ENCODE results near the gene TAP1.
"Not testable (repeated sequence)": the region's sequence is repeated elsewhere in the genome, so short reads cannot be mapped to it uniquely, and the experiment has no call there.

Gene TAP1

GRCh38 chr6:32853541-32854375, at the start of gene TAP1, which contains the start of gene PSMB9:
TSS of gene TAP1 (minus strand) at chr6:32853704. CDS start at chr6:32853636, 68 bp downstream.
TSS of gene PSMB9 (plus strand) at chr6:32854192. CDS start at chr6:32854230, 38 bp downstream.
- peak; percentile 97 for DNase-seq

GRCh38 chr6:32895006-32895345, 41.5 kb upstream of the TAP1 start:
- no peak for DNase-seq

DNA sequence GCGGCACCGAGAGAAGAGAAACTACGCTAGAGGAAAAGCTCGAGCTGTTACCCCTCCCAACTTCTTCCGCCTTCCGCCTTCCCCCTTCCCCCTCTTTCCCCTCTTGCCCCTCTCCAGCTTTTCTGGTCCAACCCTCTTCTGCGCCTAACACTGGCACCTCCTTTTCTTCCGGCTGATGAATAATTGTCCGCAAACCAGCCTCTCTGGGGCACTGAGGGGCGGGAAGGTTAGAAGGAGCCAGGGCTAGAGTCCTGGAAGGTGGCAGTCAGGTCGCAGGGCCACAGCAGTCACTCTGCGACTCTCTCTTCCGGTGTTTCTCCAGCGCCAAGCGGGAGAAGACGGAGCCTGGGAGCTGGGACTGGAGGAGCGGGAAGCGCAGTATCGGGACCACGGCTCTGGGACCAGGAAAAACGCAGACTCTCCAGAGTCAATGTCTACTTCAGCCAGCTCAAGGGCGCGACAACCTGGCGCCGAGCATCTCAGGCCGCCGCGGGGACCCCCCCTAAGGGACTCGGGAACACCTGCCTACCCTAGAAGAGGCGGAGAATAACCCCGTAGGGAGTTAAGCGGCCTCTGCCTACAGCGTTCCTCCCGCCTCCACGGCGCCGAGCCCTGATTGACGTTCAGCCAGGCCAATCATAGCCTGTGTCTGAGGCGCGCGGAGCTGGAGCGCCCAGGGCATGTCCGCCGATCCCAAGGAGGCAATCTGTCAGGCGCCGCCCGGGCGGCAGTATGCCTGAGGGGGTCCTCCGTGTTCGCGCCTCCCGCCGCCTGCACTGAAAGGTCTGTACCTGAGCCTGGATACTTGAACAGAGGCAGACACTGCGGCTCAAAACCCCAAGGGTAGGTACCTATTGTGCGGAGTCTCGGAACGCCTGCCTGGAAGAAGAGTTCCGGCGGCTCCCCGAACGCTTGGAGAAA, 40.8 kb upstream of the TAP1 start:
- DNase-seq: peak; percentile 91

GRCh38 chr6:32890831-32891230, 37.3 kb upstream of the TAP1 start:
- no peak for DNase-seq

GRCh38 chr6:32889533-32889932, 36.0 kb upstream of the TAP1 start:
- no peak for DNase-seq

GRCh38 chr6:32888576-32888975, 35.1 kb upstream of the TAP1 start:
- DNase-seq: no peak

DNA sequence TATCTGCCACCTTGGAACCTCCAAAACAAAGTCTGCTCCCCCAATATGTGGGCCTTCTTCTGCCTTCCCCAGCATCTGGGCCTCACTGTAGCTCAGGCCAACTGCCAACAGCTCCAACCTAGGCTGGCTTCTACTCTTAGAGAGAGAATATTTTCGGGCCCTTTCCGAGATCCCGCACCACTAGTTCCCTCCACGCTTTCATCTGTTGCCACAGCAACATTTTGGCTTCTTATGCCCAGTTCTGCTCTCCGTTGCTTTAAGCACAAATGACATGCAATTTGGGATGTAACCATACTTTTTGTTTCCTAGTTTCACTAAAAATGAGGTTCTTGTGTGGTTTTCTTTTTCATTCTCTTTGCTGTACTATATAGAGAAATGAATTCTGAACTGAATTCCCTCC, 34.1 kb upstream of the TAP1 start:
- DNase-seq: no peak

DNA sequence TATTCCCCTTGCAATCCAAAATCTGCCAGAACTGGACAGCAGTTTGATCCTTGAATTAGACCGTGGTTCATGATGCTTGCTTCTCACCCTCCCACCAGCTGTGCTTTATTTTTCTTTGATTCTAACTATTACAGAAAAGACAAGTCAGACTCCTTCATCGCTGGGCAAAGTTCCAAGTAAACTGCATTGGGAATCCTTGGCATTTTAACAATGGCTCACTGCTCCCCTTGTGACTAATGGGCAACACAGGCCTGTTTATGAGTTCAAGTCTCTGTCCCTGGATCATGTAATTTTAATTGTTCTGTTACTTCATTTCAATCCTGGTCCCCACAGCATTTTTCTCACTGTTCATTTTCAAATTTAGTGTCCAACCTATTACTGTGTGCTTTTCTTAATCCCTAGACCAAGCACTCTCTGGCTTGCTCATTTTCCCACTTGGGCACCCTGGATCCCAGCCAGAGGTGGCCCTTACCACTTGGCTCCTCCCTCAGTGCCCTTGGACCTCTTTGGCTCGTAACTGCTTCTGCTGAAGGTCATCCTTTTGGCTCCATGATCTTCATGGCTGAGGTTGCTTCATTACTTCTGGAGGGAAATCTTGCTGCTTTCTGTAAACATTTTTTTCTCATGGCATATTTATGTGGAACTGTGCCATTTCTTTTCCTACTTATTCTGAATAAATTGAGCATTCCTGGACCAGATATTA, 33.3 kb upstream of the TAP1 start:
- DNase-seq: no peak

DNA sequence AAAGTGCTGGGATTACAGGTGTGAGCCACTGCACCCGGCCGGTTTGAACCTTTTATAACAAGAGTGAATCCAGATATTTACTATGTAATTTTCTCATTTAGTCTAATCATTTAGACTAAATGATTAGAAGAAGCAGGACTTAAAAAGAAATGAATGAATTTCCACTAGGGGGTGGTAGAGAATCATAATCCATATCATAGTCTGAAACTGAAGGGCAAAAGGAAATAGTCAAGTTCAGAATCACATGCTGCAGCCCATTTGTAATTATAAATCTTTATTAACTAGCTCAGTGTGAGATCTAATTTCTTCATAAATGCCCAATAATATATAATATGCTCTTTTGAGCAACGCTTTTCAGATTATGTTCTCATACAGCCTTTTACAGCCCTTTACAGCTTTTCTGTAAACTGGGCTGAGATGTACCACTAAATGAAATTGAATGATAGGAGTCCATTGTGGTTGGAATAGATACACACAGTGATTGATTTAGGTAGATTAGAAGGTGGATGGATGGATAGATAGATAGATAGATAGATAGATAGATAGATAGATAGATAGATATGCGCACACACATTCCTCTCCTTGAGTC, 32.3 kb upstream of the TAP1 start:
- no peak for DNase-seq

DNA sequence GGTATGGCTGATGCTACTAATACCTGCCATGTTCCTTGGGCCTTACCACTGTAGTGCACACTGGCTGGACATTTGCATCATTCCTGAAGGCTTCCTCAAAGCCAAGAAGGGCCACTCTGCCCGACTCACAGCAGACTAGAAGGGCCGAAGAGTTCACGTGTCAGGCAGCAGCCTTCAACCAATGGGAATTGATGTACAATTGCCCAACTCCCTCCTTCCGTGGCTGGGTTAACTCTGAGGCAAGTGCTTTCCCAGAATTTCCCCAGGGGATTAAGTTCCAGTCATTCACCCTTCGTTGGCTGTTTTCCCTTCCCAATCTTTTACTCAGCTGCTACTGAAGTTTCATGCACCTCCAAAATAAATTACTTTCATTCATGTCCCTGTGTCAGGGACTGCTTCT, 30.3 kb upstream of the TAP1 start:
- no peak for DNase-seq

GRCh38 chr6:32882879-32883250, 29.4 kb upstream of the TAP1 start:
- DNase-seq: no peak

DNA sequence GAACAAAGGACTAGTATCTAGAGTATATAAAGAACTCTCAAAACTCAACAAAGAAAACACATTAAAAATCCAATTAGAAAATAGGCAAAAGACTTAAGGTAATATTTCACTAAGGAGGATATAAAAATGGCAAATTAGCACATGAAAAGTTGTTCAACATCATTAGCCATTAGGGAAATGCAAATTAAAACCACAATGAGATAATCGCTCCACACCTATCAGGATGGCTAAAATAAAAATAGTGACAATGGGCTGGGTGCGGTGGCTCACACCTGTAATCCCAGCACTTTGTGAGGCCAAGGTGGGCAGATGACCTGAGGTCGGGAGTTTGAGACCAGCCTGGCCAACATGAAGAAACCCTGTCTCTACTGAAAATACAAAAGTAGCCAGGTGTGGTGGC, 27.5 kb upstream of the TAP1 start:
- not testable (repeated sequence) for DNase-seq

- no peak for DNase-seq
These were observed 26.2 kb upstream of the TAP1 start for GRCh38 chr6:32879691-32880090.

GRCh38 chr6:32876603-32877002, 23.1 kb upstream of the TAP1 start:
- DNase-seq: no peak

- DNase-seq: not testable (repeated sequence)
These were observed 20.4 kb upstream of the TAP1 start for GRCh38 chr6:32873947-32874346.

DNA sequence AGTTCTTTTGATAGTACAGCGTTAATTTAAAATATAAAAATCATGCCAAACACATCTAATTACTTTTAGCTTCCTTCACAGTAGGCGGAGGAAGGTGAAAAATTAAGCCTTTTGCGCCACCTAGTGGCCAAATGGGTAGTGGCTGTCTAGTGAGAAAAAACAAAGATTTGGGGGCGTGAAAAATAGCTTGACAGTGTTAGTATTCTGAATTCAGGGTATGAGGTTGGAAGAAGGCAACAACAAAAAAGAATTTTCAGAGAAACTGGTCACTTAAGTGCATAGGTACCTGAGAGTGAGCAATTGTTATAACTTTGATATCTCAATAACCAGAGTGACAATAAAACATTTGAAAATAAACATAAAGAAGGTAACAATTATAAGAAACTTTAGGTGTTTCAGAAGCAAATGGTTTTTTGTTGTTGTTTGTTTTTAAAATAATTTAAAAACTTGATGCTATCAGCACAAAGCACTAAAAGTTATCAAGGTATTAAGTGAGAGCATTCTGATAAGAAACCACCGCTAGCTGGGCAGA, 14.8 kb upstream of the TAP1 start:
- DNase-seq: peak; percentile 78

GRCh38 chr6:32867554-32868256, 14.2 kb upstream of the TAP1 start:
- DNase-seq: no peak

DNA sequence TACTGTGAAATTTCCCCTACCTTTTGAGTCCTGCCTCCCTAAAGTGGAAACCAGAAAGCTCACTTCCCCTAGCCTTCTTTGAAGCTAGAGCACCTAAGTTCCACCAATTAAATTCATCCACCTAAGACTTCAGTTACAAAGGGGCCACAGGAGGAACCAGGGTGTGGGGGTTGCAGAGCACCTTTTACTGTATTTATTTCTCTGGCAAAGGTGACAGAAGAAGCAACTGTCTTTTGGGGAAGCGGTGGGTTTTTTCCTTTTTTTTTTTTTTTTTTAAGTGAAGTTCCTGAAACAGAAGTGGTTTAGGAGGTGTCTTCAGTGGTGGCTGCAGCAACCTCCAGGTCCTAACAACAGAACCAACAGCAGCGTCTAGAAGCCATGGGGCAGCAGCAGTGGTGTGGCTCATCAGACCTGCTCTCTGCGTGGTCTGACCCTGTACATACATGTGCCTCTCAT, 13.5 kb upstream of the TAP1 start:
- DNase-seq: no peak

- no peak for DNase-seq
These were observed 12.4 kb upstream of the TAP1 start for GRCh38 chr6:32865724-32866443.

DNA sequence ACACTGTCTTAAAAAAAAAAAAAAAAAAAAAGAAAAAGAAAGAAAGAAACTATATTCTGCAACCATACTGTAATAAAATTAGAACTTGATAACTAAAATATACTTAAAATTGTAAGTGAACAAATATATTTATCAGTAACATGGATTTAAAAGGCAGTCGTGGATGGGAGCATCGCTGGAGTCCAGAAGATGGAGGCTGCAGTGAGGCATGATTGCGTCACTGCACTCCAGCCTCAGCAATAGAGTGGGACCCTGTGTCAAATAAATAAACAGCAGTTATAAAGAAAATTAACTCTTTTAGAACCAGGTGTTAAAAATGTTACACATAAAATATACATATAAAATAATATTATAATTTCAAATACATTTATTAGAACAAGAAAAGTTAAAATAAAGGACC, 9.2 kb upstream of the TAP1 start:
- DNase-seq: no peak

GRCh38 chr6:32860674-32861073, 7.2 kb upstream of the TAP1 start:
- DNase-seq: no peak

All from CD4-positive, alpha-beta T cell treated with Interferon gamma for 1 hour (primary cell).